Stomach (tissue), 9 donors: ENCODE data around the gene PTGFRN. TPM values are rescaled to one million over a fixed set of nuclear protein-coding genes. Genes with fewer than 3 reads are reported as not detected.
A peak's percentile ranks its signal among the peaks of the same experiment; 100 is the strongest.

Experiments
- DNase-seq, 2 donors: peaks; one replicate each; pipeline versions ENCODE4 v3.0.0 to v3.0.0-alpha.2; 2013 to 2019
- H3K27ac ChIP-seq, 5 donors: fragments of 200-600 bp in 4 of 5; sonication (generic) in 4 of 5; one replicate each; pipeline ENCODE4 v1.5.1; 2013 to 2019; ENCODE audit warnings: mild to moderate bottlenecking in 1 of 5, moderate library complexity in 1 of 5
- H3K27me3 ChIP-seq, 3 donors: fragments of 200-600 bp; sonication (generic); one replicate each; pipeline ENCODE4 v1.5.1; 2017 to 2019; ENCODE audit warnings: mixed run types in 1 of 3
- H3K36me3 ChIP-seq, 4 donors: fragments of 200-600 bp; sonication (generic); 1 replicate in 3 of 4; 2 replicates in 1 of 4; pipeline ENCODE4 v1.5.1; 2016 to 2019
- H3K4me1 ChIP-seq, 4 donors: fragments of 200-600 bp; sonication (generic); one replicate each; pipeline ENCODE4 v1.5.1; 2016 to 2019
- H3K4me3 ChIP-seq, 4 donors: fragments of 200-600 bp; sonication (generic) in 3 of 4; one replicate each; pipeline ENCODE4 v1.5.1; 2016 to 2019; ENCODE audit warnings: mild to moderate bottlenecking in 1 of 4
- H3K9me3 ChIP-seq, 4 donors: fragments of 200-600 bp; sonication (generic); one replicate each; pipeline ENCODE4 v1.5.1; 2016 to 2019
- CTCF ChIP-seq, 7 experiments: fragments of 450-650 bp in 4 of 7; fragments of 200-600 bp in 3 of 7; sonication (generic) in 3 of 7; IDR thresholded peaks; one replicate each; pipeline ENCODE4 v1.5.1; 2016 to 2019; ENCODE audit warnings: antibody characterized with exemption in 7 of 7, control low read depth in 2 of 7, mild to moderate bottlenecking in 1 of 7
- EP300 ChIP-seq: sonication (generic); formaldehyde crosslinking; IDR thresholded peaks from one replicate; pipeline ENCODE4 v1.6.1; 2017; ENCODE audit warnings: antibody characterized with exemption
- POLR2A ChIP-seq, 4 donors: fragments of 450-650 bp; IDR thresholded peaks; one replicate each; pipeline ENCODE4 v1.6.1; 2016; ENCODE audit warnings: antibody characterized with exemption in 4 of 4, control low read depth in 2 of 4, mild to moderate bottlenecking in 1 of 4, moderate library complexity in 1 of 4
- POLR2AphosphoS5 ChIP-seq, 3 donors: sonication (generic); formaldehyde crosslinking; IDR thresholded peaks; one replicate each; pipeline ENCODE4 v1.6.1; 2016; ENCODE audit warnings: antibody characterized with exemption in 3 of 3
- WGBS, 5 donors: extraction: QIAGEN DNeasy Blood & Tissue Kit in 3 of 5; methylation state at CpG; one replicate each; pipeline versions ENCODE4 v1.1.5 to v1.1.7; 2013 to 2018; 5-methylcytosine and 5-hydroxymethylcytosine counted together
- intact Hi-C: fragments of 100-400 bp; cut with DNase I; formaldehyde crosslinking; loops from one replicate; pipeline ENCODE4 v1.15.1; 2023; ENCODE audit warnings: low total_unique reads
- polyA plus RNA-seq, 3 donors: library from polyadenylated mRNA; stranded (reverse); fragments of 200-250 nt; gene quantifications; one replicate each; pipeline ENCODE4 v1.2.3, GENCODE V29; 2013
- total RNA-seq, 5 donors: library from RNA; depleted of rRNA; stranded (reverse); fragments of >200 nt; gene quantifications; one replicate each; pipeline versions ENCODE4 v1.1.0 to v1.2.3, GENCODE V29; 2014 to 2016
- donor health status: healthy with polysubstance abuse.
- donor health status: Bipolar disorder and iron deficiency.
- donor health status: healthy.

PTGFRN gene
- total and polyA plus RNA-seq, 8 donors: 3.8 to 66.6 (median 44.0) TPM

- intact Hi-C loops: no loop called here
- H3K36me3 ChIP-seq: no peaks in the 10 kb centered on the region
- 95 to 100% (median 99%) methylated on average over 2 of the region's 2 CpGs for WGBS, 5 donors
- peaks cover 0 to 19% (median 0%) of the 10 kb centered on the region in 3 donors for H3K27me3 ChIP-seq
- no peak for DNase-seq
- no peaks in the 10 kb centered on the region for H3K9me3 ChIP-seq
- H3K4me1 ChIP-seq: peaks cover 20 to 71% (median 49%) of the 10 kb centered on the region in 4 donors
- no peak for TF ChIP-seq POLR2A (IDR thresholded peaks at IDR 0.05)
- no peak for TF ChIP-seq CTCF (IDR thresholded peaks at IDR 0.05)
- TF ChIP-seq EP300: no peak
- no peak for TF ChIP-seq POLR2AphosphoS5 (IDR thresholded peaks at IDR 0.05)
- H3K4me3 ChIP-seq: no peak overlapping the region
- no peak overlapping the region for H3K27ac ChIP-seq
These were observed 3.1 kb downstream of the PTGFRN start for GRCh38 chr1:116912846-116913245.

GRCh38 chr1:116913941-116914340 is 4.2 kb downstream of the PTGFRN start:
- Histone ChIP-seq H3K27me3 (peaks cover 0 to 17% (median 0%) of the 10 kb centered on the region in 3 donors), H3K27ac (peak overlapping the region in 4 of 5 donors; percentile 59 to 79 (median 70)), H3K4me1 (peaks cover 20 to 69% (median 48%) of the 10 kb centered on the region in 4 donors), H3K9me3 (no peaks in the 10 kb centered on the region), H3K4me3 (no peak overlapping the region), H3K36me3 (no peaks in the 10 kb centered on the region)
- WGBS, 5 donors: 84 to 93% (median 87%) methylated on average over 4 of the region's 4 CpGs
- no peak for DNase-seq
- intact Hi-C loops: no loop called here
- TF ChIP-seq EP300 (no peak), CTCF (IDR thresholded peaks at IDR 0.05) (no peak), POLR2AphosphoS5 (IDR thresholded peaks at IDR 0.05) (no peak)

GRCh38 chr1:116914667-116915066 is 5.0 kb downstream of the PTGFRN start:
- TF ChIP-seq POLR2A (IDR thresholded peaks at IDR 0.05) (no peak), EP300 (no peak)
- Histone ChIP-seq H3K9me3 (no peaks in the 10 kb centered on the region), H3K4me3 (peak overlapping the region in 3 of 4 donors; percentile 22 to 27 (median 23)), H3K4me1 (peaks cover 13 to 62% (median 49%) of the 10 kb centered on the region in 4 donors), H3K27ac (peak overlapping the region in 4 of 5 donors; percentile 59 to 79 (median 70)), H3K36me3 (no peaks in the 10 kb centered on the region), H3K27me3 (peaks cover 0 to 10% (median 0%) of the 10 kb centered on the region in 3 donors)
- DNase-seq: no peak
- WGBS, 5 donors: 65 to 77% (median 70%) methylated on average over 7 of the region's 7 CpGs
- intact Hi-C loops: no loop called here

GRCh38 chr1:116915086-116915661 is 5.5 kb downstream of the PTGFRN start:
- WGBS, 5 donors: 35 to 46% (median 37%) methylated on average over 7 of the region's 7 CpGs
- no peaks in the 10 kb centered on the region for H3K9me3 ChIP-seq
- H3K27me3 ChIP-seq: peaks cover 0 to 6% (median 0%) of the 10 kb centered on the region in 3 donors
- peak overlapping the region in 3 of 4 donors; percentile 22 to 27 (median 23) for H3K4me3 ChIP-seq
- H3K4me1 ChIP-seq: peaks cover 12 to 62% (median 50%) of the 10 kb centered on the region in 4 donors
- no peaks in the 10 kb centered on the region for H3K36me3 ChIP-seq
- intact Hi-C loops: no loop called here
- DNase-seq: peak; percentile 56 to 69
- peak overlapping the region; percentile 54 to 79 (median 67) for H3K27ac ChIP-seq
- TF ChIP-seq EP300: no peak
- peak in 2 of 3 donors; percentile 26 to 65 for TF ChIP-seq POLR2AphosphoS5 (IDR thresholded peaks at IDR 0.05)
- TF ChIP-seq POLR2A (IDR thresholded peaks at IDR 0.05): no peak
- TF ChIP-seq CTCF (IDR thresholded peaks at IDR 0.05): no peak

- peaks cover 8 to 58% (median 46%) of the 10 kb centered on the region in 4 donors for H3K4me1 ChIP-seq
- TF ChIP-seq POLR2AphosphoS5 (IDR thresholded peaks at IDR 0.05) (no peak), EP300 (no peak), CTCF (IDR thresholded peaks at IDR 0.05) (no peak), POLR2A (IDR thresholded peaks at IDR 0.05) (no peak)
- H3K36me3 ChIP-seq: no peaks in the 10 kb centered on the region
- no peak for DNase-seq
- WGBS, 5 donors: 77 to 90% (median 84%) methylated on average over 6 of the region's 6 CpGs
- no peaks in the 10 kb centered on the region for H3K27me3 ChIP-seq
- H3K9me3 ChIP-seq: no peaks in the 10 kb centered on the region
- H3K27ac ChIP-seq: peak overlapping the region in 2 of 5 donors; percentile 73 to 79
- intact Hi-C loops: no loop called here
- no peak overlapping the region for H3K4me3 ChIP-seq
These were observed 6.3 kb downstream of the PTGFRN start for GRCh38 chr1:116916002-116916401.
